Peyer's patch (tissue), 4 donors: ENCODE data around the gene CUBN. TPM values are rescaled to one million over a fixed set of nuclear protein-coding genes. Genes with fewer than 3 reads are reported as not detected.

ENCODE experiments used
- DNase-seq, 3 donors: peaks; one replicate each; pipeline ENCODE4 v3.0.0-alpha.2; 2017 to 2019
- H3K27ac ChIP-seq, 4 donors: fragments of 200-600 bp; sonication (generic); one replicate each; pipeline ENCODE4 v1.5.1; 2016 to 2019
- H3K27me3 ChIP-seq, 2 donors: fragments of 200-600 bp; sonication (generic); one replicate each; pipeline ENCODE4 v1.5.1; 2019
- H3K36me3 ChIP-seq, 3 donors: fragments of 200-600 bp; sonication (generic); one replicate each; pipeline ENCODE4 v1.5.1; 2016 to 2019
- H3K4me1 ChIP-seq, 4 donors: fragments of 200-600 bp; sonication (generic); one replicate each; pipeline ENCODE4 v1.5.1; 2016 to 2019
- H3K4me3 ChIP-seq, 4 donors: fragments of 200-600 bp; sonication (generic); 1 replicate in 3 of 4; 2 replicates in 1 of 4; pipeline ENCODE4 v1.5.1; 2016 to 2019; ENCODE audit warnings: mild to moderate bottlenecking in 1 of 4
- H3K9me3 ChIP-seq, 4 donors: fragments of 200-600 bp; sonication (generic); one replicate each; pipeline ENCODE4 v1.5.1; 2016 to 2019; ENCODE audit warnings: mild to moderate bottlenecking in 1 of 4
- CTCF ChIP-seq, 6 experiments: fragments of 450-650 bp in 4 of 6; fragments of 200-600 bp in 2 of 6; sonication (generic) in 1 of 6; IDR thresholded peaks; one replicate each; pipeline ENCODE4 v1.5.1; 2017 to 2019; ENCODE audit warnings: antibody characterized with exemption in 6 of 6, mild to moderate bottlenecking in 3 of 6, moderate library complexity in 1 of 6
- POLR2A ChIP-seq, 2 donors: fragments of 450-650 bp; IDR thresholded peaks; one replicate each; pipeline ENCODE4 v1.5.1; 2017; ENCODE audit warnings: antibody characterized with exemption in 2 of 2, mild to moderate bottlenecking in 2 of 2, moderate library complexity in 2 of 2
- total RNA-seq, 4 donors: library from RNA; depleted of rRNA; stranded (reverse); fragments of >200 nt; gene quantifications; one replicate each; pipeline ENCODE4 v1.1.0, GENCODE V29; 2016

The CUBN gene
- total RNA-seq, 4 donors from 2014 or later: 2.5 to 329 (median 126) TPM

- no peaks in the 10 kb centered on the region for H3K27me3 ChIP-seq
- peaks cover 0 to 3% (median 0%) of the 10 kb centered on the region in 3 donors for H3K36me3 ChIP-seq
- no peak for TF ChIP-seq CTCF (IDR thresholded peaks at IDR 0.05)
- TF ChIP-seq POLR2A (IDR thresholded peaks at IDR 0.05): no peak
- no peaks in the 10 kb centered on the region for H3K9me3 ChIP-seq
- H3K27ac ChIP-seq: no peak overlapping the region
- H3K4me1 ChIP-seq: no peaks in the 10 kb centered on the region
- H3K4me3 ChIP-seq: no peak overlapping the region
- DNase-seq: no peak
These were observed 187.7 kb downstream of the CUBN start for GRCh38 chr10:16941870-16942269.

GRCh38 chr10:16941067-16941466 is 188.5 kb downstream of the CUBN start:
- H3K36me3 ChIP-seq: peaks cover 0 to 3% (median 0%) of the 10 kb centered on the region in 3 donors
- H3K27me3 ChIP-seq: no peaks in the 10 kb centered on the region
- no peak overlapping the region for H3K27ac ChIP-seq
- no peak overlapping the region for H3K4me3 ChIP-seq
- H3K4me1 ChIP-seq: no peaks in the 10 kb centered on the region
- TF ChIP-seq POLR2A (IDR thresholded peaks at IDR 0.05) (no peak), CTCF (IDR thresholded peaks at IDR 0.05) (no peak)
- H3K9me3 ChIP-seq: no peaks in the 10 kb centered on the region
- no peak for DNase-seq

- Histone ChIP-seq H3K4me3 (no peak overlapping the region), H3K27me3 (no peaks in the 10 kb centered on the region), H3K9me3 (no peaks in the 10 kb centered on the region), H3K27ac (no peak overlapping the region), H3K36me3 (peaks cover 0 to 3% (median 0%) of the 10 kb centered on the region in 3 donors), H3K4me1 (no peaks in the 10 kb centered on the region)
- DNase-seq: no peak
- TF ChIP-seq POLR2A (IDR thresholded peaks at IDR 0.05) (no peak), CTCF (IDR thresholded peaks at IDR 0.05) (no peak)
These were observed 190.7 kb downstream of the CUBN start for GRCh38 chr10:16938952-16939351.

- H3K9me3 ChIP-seq: no peaks in the 10 kb centered on the region
- H3K36me3 ChIP-seq: peaks cover 0 to 3% (median 0%) of the 10 kb centered on the region in 3 donors
- H3K27me3 ChIP-seq: no peaks in the 10 kb centered on the region
- no peak for TF ChIP-seq CTCF (IDR thresholded peaks at IDR 0.05)
- H3K4me1 ChIP-seq: no peaks in the 10 kb centered on the region
- no peak overlapping the region for H3K4me3 ChIP-seq
- H3K27ac ChIP-seq: no peak overlapping the region
- no peak for DNase-seq
These were observed 195.2 kb downstream of the CUBN start for GRCh38 chr10:16934461-16934860.

GRCh38 chr10:16933783-16934182 is 195.8 kb downstream of the CUBN start:
- Histone ChIP-seq H3K4me3 (no peak overlapping the region), H3K9me3 (no peaks in the 10 kb centered on the region), H3K4me1 (no peaks in the 10 kb centered on the region), H3K36me3 (peaks cover 0 to 7% (median 0%) of the 10 kb centered on the region in 3 donors), H3K27me3 (no peaks in the 10 kb centered on the region), H3K27ac (no peak overlapping the region)
- TF ChIP-seq CTCF (IDR thresholded peaks at IDR 0.05): no peak
- no peak for TF ChIP-seq POLR2A (IDR thresholded peaks at IDR 0.05)
- no peak for DNase-seq

GRCh38 chr10:16931930-16932329 is 197.7 kb downstream of the CUBN start:
- TF ChIP-seq CTCF (IDR thresholded peaks at IDR 0.05): no peak
- no peak for TF ChIP-seq POLR2A (IDR thresholded peaks at IDR 0.05)
- H3K4me1 ChIP-seq: no peaks in the 10 kb centered on the region
- DNase-seq: no peak

More at GRCh38 chr10:16931930-16932329, 197.7 kb downstream of the CUBN start:
- H3K9me3 ChIP-seq: no peaks in the 10 kb centered on the region
- peaks cover 0 to 5% (median 0%) of the 10 kb centered on the region in 3 donors for H3K36me3 ChIP-seq
- H3K27ac ChIP-seq: no peak overlapping the region
- H3K4me3 ChIP-seq: no peak overlapping the region
- H3K27me3 ChIP-seq: no peaks in the 10 kb centered on the region
